DND-41 (cell line): ENCODE measurements around the gene SPATA45.

ENCODE experiments used
- ATAC-seq: fragments of 200-7000 bp; cut with Tn5 transposase; 3 replicates; pipeline ENCODE4 v1.9.1; 2021; ENCODE audit warnings: low read depth; ENCODE audit not compliant: insufficient read depth
- DNase-seq: peaks from one replicate; pipeline ENCODE4 v3.0.0-alpha.2; 2020
- H2AFZ ChIP-seq: 2 replicates; pipeline ENCODE4 v1.6.0; 2012; ENCODE audit warnings: low read depth, low read length
- H3K27ac ChIP-seq: 2 replicates; pipeline ENCODE4 v1.5.1; 2012; ENCODE audit warnings: low read length, inconsistent platforms
- H3K27me3 ChIP-seq: fragments of 200-600 bp; sonication (generic); 2 replicates; pipeline ENCODE4 v1.6.0; 2012; ENCODE audit warnings: low read length, mild to moderate bottlenecking, inconsistent platforms; ENCODE audit not compliant: insufficient read depth, poor library complexity
- H3K36me3 ChIP-seq: 2 replicates; pipeline ENCODE4 v1.5.1; 2012; ENCODE audit warnings: low read length, inconsistent platforms; ENCODE audit not compliant: insufficient read depth
- H3K4me1 ChIP-seq: 2 replicates; pipeline ENCODE4 v1.5.1; 2012; ENCODE audit warnings: mild to moderate bottlenecking, low read length; ENCODE audit not compliant: insufficient read depth
- H3K4me2 ChIP-seq: 2 replicates; pipeline ENCODE4 v1.6.0; 2012; ENCODE audit warnings: mild to moderate bottlenecking, moderate library complexity, low read length, inconsistent platforms; ENCODE audit not compliant: insufficient read depth
- H3K4me3 ChIP-seq, 2 experiments: fragments of 200-600 bp in 1 of 2; shearing (Covaris generic) in 1 of 2; 2 replicates each; pipeline ENCODE4 v1.5.1; 2012 to 2016; ENCODE audit warnings: inconsistent platforms in 2 of 2, low read length in 2 of 2, mild to moderate bottlenecking in 2 of 2, low read depth in 1 of 2, moderate library complexity in 1 of 2
- H3K79me2 ChIP-seq: 2 replicates; pipeline ENCODE4 v1.6.0; 2012; ENCODE audit warnings: low read length, inconsistent platforms; ENCODE audit not compliant: insufficient read depth
- H3K9ac ChIP-seq: 2 replicates; pipeline ENCODE4 v1.6.0; 2012; ENCODE audit warnings: low read depth, mild to moderate bottlenecking, inconsistent platforms, low read length, moderate library complexity
- H3K9me3 ChIP-seq: 2 replicates; pipeline ENCODE4 v1.5.1; 2012; ENCODE audit warnings: low read length, moderate library complexity, mild to moderate bottlenecking, inconsistent platforms; ENCODE audit not compliant: insufficient read depth, severe bottlenecking
- H4K20me1 ChIP-seq: 2 replicates; pipeline ENCODE4 v1.6.0; 2012; ENCODE audit warnings: low read length; ENCODE audit not compliant: insufficient read depth
- CTCF ChIP-seq: IDR thresholded peaks from 2 replicates; pipeline ENCODE4 v1.5.1; 2012; ENCODE audit warnings: borderline replicate concordance, low read length, moderate library complexity, mild to moderate bottlenecking; ENCODE audit not compliant: poor library complexity, severe bottlenecking; ENCODE audit errors: extremely low read depth
- EZH2 ChIP-seq: IDR thresholded peaks from 3 replicates; pipeline ENCODE4 v1.6.1; 2012; ENCODE audit warnings: borderline replicate concordance, low read depth, mild to moderate bottlenecking, moderate library complexity, low read length, inconsistent platforms; ENCODE audit not compliant: severe bottlenecking

SPATA45 gene

GRCh38 chr1:212825798-212826452 is 21.5 kb downstream of the SPATA45 start:
- no peak for ATAC-seq
- Histone ChIP-seq H2AFZ (no peak overlapping the region), H3K9me3 (peaks cover 16% of the 10 kb centered on the region)

GRCh38 chr1:212824201-212824600 is 23.2 kb downstream of the SPATA45 start:
- Histone ChIP-seq H3K79me2 (no peaks in the 10 kb centered on the region), H2AFZ (no peak overlapping the region), H3K9ac (no peak overlapping the region), H3K27ac (no peak overlapping the region), H4K20me1 (no peaks in the 10 kb centered on the region), H3K36me3 (no peaks in the 10 kb centered on the region), H3K9me3 (peaks cover 16% of the 10 kb centered on the region), H3K4me1 (no peaks in the 10 kb centered on the region), H3K4me3 (no peak overlapping the region), H3K4me2 (no peak overlapping the region), H3K27me3 (no peaks in the 10 kb centered on the region)
- no peak for TF ChIP-seq CTCF
- TF ChIP-seq EZH2 = no peak
- DNase-seq (no peak), ATAC-seq (no peak)

More at GRCh38 chr1:212825798-212826452, 21.5 kb downstream of the SPATA45 start:
- TF ChIP-seq CTCF = no peak
- no peak for TF ChIP-seq EZH2
- Histone ChIP-seq H3K4me1 (no peaks in the 10 kb centered on the region), H4K20me1 (no peaks in the 10 kb centered on the region), H3K27ac (no peak overlapping the region), H3K36me3 (no peaks in the 10 kb centered on the region), H3K27me3 (no peaks in the 10 kb centered on the region), H3K4me2 (no peak overlapping the region), H3K79me2 (no peaks in the 10 kb centered on the region), H3K4me3 (no peak overlapping the region), H3K9ac (no peak overlapping the region)
- no peak for DNase-seq

GRCh38 chr1:212822956-212823355 is 24.5 kb downstream of the SPATA45 start:
- Histone ChIP-seq H3K36me3 (no peaks in the 10 kb centered on the region), H3K9ac (no peak overlapping the region), H3K4me1 (no peaks in the 10 kb centered on the region), H3K27ac (no peak overlapping the region), H3K4me3 (no peak overlapping the region), H3K27me3 (no peaks in the 10 kb centered on the region), H3K4me2 (no peak overlapping the region), H2AFZ (no peak overlapping the region), H4K20me1 (no peaks in the 10 kb centered on the region), H3K79me2 (no peaks in the 10 kb centered on the region), H3K9me3 (peaks cover 16% of the 10 kb centered on the region)
- DNase-seq = no peak
- no peak for TF ChIP-seq CTCF
- TF ChIP-seq EZH2 = no peak
- ATAC-seq = no peak

GRCh38 chr1:212820969-212821368 is 26.5 kb downstream of the SPATA45 start:
- Histone ChIP-seq H3K4me1 (no peaks in the 10 kb centered on the region), H3K9me3 (peaks cover 10% of the 10 kb centered on the region), H3K4me2 (no peak overlapping the region), H3K36me3 (no peaks in the 10 kb centered on the region), H2AFZ (no peak overlapping the region), H3K4me3 (no peak overlapping the region), H3K27me3 (no peaks in the 10 kb centered on the region), H3K79me2 (no peaks in the 10 kb centered on the region), H3K9ac (no peak overlapping the region), H4K20me1 (no peaks in the 10 kb centered on the region), H3K27ac (no peak overlapping the region)
- TF ChIP-seq EZH2 = no peak
- TF ChIP-seq CTCF = no peak
- DNase-seq (no peak), ATAC-seq (no peak)
